ENCODE measurements around the gene PIK3R1. TPM values are rescaled to one million over a fixed set of nuclear protein-coding genes. Genes with fewer than 3 reads are reported as not detected.

Gene PIK3R1
- total and polyA plus RNA-seq, 8 donors, result 4.2 to 31.5 (median 18.8) TPM

DNA sequence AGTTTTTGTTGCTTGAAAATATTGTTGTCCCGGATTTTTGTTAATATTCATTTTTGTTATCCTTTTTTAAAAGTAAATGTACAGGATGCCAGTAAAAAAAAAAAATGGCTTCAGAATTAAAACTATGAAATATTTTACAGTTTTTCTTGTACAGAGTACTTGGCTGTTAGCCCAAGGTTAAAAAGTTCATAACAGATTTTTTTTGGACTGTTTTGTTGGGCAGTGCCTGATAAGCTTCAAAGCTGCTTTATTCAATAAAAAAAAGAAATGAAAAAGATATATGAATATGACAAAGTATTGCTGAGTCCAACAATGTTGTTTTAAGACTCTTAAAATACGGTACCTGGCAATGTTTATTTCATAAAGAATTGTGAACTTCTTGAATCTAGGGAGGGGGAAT, 82.9 kb downstream of the PIK3R1 start:
- no peaks in the 10 kb centered on the region for H3K9me3 ChIP-seq
- FAIRE-seq (no peak), ATAC-seq (peak in 1 of 4 donors; percentile 13), DNase-seq (no peak)
- no peak overlapping the region for H3K4me3 ChIP-seq
- H3K27me3 ChIP-seq, result no peaks in the 10 kb centered on the region
- peaks cover 1 to 13% (median 6%) of the 10 kb centered on the region in 3 donors for H3K4me1 ChIP-seq
- H3K27ac ChIP-seq, result no peak overlapping the region
- H3K36me3 ChIP-seq, result peaks cover 0 to 44% (median 12%) of the 10 kb centered on the region in 3 donors
- intact Hi-C loops (cut with DNase I), result loop anchor here in 1 of 3 donors (10.0 kb wide), 1 partner anchor 166 kb away; no protein-coding TSS in a partner anchor
- WGBS, 2 donors, result 39 to 44% methylated on average over 2 of the region's 2 CpGs
- TF ChIP-seq, protein P1, sequence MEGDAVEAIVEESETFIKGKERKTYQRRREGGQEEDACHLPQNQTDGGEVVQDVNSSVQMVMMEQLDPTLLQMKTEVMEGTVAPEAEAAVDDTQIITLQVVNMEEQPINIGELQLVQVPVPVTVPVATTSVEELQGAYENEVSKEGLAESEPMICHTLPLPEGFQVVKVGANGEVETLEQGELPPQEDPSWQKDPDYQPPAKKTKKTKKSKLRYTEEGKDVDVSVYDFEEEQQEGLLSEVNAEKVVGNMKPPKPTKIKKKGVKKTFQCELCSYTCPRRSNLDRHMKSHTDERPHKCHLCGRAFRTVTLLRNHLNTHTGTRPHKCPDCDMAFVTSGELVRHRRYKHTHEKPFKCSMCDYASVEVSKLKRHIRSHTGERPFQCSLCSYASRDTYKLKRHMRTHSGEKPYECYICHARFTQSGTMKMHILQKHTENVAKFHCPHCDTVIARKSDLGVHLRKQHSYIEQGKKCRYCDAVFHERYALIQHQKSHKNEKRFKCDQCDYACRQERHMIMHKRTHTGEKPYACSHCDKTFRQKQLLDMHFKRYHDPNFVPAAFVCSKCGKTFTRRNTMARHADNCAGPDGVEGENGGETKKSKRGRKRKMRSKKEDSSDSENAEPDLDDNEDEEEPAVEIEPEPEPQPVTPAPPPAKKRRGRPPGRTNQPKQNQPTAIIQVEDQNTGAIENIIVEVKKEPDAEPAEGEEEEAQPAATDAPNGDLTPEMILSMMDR (IDR thresholded peaks at IDR 0.05), result no peak

DNA sequence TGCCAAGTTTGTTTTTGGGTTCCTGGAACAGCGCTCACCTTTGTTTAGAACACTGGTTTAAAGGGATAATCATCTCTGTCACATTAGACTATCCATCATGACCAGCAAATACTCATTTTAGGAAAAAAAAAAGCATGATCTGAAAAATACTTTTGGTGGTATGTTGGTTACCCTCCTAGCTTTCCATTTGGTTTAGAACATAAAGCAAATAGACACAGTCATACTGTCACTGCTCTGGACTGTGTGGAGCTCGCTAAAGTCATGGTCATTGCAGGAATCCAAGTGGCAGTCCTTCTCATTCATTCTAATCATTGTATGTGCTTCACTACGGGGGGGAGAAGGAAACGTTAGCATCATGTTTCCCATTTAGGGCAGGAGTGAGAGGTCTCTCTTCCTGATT, 83.5 kb downstream of the PIK3R1 start:
- TF ChIP-seq, protein P1 (IDR thresholded peaks at IDR 0.05), result no peak
- peaks cover 0 to 38% (median 12%) of the 10 kb centered on the region in 3 donors for H3K36me3 ChIP-seq
- no peaks in the 10 kb centered on the region for H3K9me3 ChIP-seq
- DNase-seq (no peak), FAIRE-seq (no peak), ATAC-seq (no peak)
- peaks cover 8 to 19% (median 10%) of the 10 kb centered on the region in 3 donors for H3K4me1 ChIP-seq
- WGBS, 2 donors, result 70 to 71% methylated on average over 4 of the region's 4 CpGs
- H3K27ac ChIP-seq, result no peak overlapping the region
- intact Hi-C loops (cut with DNase I), result loop anchor here in 1 of 3 donors (10.0 kb wide), 1 partner anchor 166 kb away; no protein-coding TSS in a partner anchor
- H3K27me3 ChIP-seq, result no peaks in the 10 kb centered on the region
- no peak overlapping the region for H3K4me3 ChIP-seq

DNA sequence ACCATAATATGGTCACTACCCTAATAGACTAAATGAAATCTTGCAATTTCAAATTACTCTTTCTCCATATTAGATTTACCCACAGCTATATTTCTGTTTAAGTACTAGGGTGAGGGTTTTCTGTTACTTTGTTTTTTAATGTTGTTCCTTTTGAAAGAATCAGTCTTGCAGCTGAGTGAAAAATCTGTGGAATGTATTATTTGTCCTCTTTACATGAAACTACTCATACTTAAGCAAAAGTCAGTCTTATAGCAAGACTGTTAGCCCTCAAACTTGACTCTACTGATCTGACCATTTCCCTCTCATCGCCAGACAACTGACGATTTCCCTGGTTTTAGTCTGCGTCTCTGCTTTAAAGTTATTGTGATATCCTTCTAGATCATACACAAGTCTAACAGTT, 84.0 kb downstream of the PIK3R1 start:
- ATAC-seq (no peak), FAIRE-seq (no peak), DNase-seq (no peak)
- Histone ChIP-seq H3K27ac (no peak overlapping the region), H3K36me3 (peaks cover 0 to 35% (median 12%) of the 10 kb centered on the region in 3 donors), H3K4me3 (no peak overlapping the region), H3K4me1 (peaks cover 10 to 22% (median 11%) of the 10 kb centered on the region in 3 donors), H3K27me3 (no peaks in the 10 kb centered on the region), H3K9me3 (no peaks in the 10 kb centered on the region)
- intact Hi-C loops (cut with DNase I), result loop anchor here in 1 of 3 donors (10.0 kb wide), 1 partner anchor 165 kb away; no protein-coding TSS in a partner anchor
- 97% methylated on average over 3 of the region's 3 CpGs for WGBS, 2 donors
- TF ChIP-seq, protein P1 (IDR thresholded peaks at IDR 0.05), result no peak

DNA sequence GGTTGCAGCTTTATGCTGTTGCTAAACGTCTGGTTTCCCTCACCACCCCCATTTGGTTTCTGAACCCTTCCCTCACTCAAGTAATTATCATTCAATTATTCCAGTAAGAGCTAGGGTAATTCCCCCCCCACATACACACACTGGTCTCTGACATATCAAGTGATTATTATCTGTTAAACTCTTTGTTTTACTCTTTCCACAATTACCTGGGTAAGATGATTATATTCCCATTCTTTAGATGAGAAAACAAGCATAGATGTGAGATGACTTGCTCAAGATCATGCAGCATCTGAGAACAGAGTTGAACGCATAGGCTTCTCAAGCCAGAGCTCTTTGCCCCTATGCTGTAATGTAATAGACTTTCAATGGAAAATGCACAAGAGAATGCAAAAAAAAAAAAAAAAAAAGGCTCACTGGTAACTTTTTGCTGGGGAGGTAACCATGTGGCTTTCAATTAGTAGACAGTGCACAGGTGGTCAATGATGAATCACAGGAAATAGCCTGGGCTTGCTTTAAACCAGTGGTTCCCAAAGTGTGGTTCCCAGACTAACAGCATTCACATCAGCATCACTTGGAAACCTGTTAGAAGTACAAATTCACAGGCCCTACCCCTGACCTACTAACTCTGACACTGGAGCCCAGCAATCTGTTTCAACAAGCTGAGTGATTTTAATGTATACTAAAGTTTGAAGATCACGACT, 87.6 kb downstream of the PIK3R1 start:
- FAIRE-seq (no peak), DNase-seq (no peak), ATAC-seq (peak in 2 of 4 donors; percentile 5 to 15)
- Histone ChIP-seq H3K27ac (no peak overlapping the region), H3K4me3 (no peak overlapping the region), H3K9me3 (no peaks in the 10 kb centered on the region), H3K27me3 (no peaks in the 10 kb centered on the region), H3K4me1 (peaks cover 14 to 22% (median 17%) of the 10 kb centered on the region in 3 donors), H3K36me3 (peaks cover 0 to under 1% (median 0%) of the 10 kb centered on the region in 3 donors)
- TF ChIP-seq, protein P1 (IDR thresholded peaks at IDR 0.05), result no peak
- 56 to 74% methylated on average over 3 of the region's 3 CpGs for WGBS, 2 donors
- intact Hi-C loops (cut with DNase I), result no loop called here

Measured in pancreas (tissue), 10 donors.